AG04449 (cell line): ENCODE measurements around the gene ANXA4.
"Not testable (repeated sequence)": the region's sequence is repeated elsewhere in the genome, so short reads cannot be mapped to it uniquely, and the experiment has no call there.

Experiments
- CTCF ChIA-PET: fragments of 350-600 bp; formaldehyde crosslinking; extraction: SDS; loops from one replicate; lab custom pipeline; 2021; ENCODE audit warnings: antibody characterized with exemption; lab: Yijun Ruan, JAX
- POLR2A ChIA-PET: fragments of 400-600, 350-600 bp; formaldehyde crosslinking; extraction: SDS; loops from one replicate; lab custom pipeline; 2020; ENCODE audit warnings: antibody characterized with exemption, inconsistent platforms; lab: Yijun Ruan, JAX
- DNase-seq: peaks from one replicate; pipeline ENCODE4 v3.0.0-alpha.2; 2010; ENCODE audit warnings: low read depth, low spot score
- H3K4me3 ChIP-seq: 2 replicates; pipeline ENCODE4 v1.5.1; 2011; ENCODE audit warnings: low read depth, mild to moderate bottlenecking, control low read depth, low read length
- CTCF ChIP-seq: IDR thresholded peaks from one replicate; pipeline ENCODE4 v1.5.1; 2011; ENCODE audit warnings: mild to moderate bottlenecking, moderate library complexity, low read length, control low read depth, inconsistent platforms; ENCODE audit not compliant: insufficient read depth; ENCODE audit errors: missing control alignments

ANXA4 gene

DNA sequence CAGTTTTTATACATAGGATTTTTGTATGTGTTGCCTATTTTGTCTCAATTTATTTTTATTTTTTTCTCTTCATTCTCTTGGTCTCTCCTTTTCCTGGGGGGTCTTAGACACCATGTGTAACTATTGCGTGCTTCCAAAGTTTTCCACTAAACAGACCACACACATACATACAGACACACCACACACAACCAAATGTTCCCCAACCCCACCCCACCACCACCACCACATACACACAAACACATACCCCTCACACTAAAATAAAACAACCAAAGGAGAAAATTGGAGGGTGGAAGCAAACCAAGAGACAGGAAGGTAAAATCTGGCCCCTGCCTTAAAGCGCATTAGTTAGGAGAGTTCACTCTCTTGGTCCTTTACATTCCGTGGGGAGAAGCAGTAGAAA, 30.0 kb upstream of the ANXA4 start:
- no peak for TF ChIP-seq CTCF
- ChIA-PET CTCF (interaction anchor here (6.7 to 8.4 kb wide), 2 partner anchors 12 to 150 kb away, joined by 57 to 123 read pairs; no protein-coding TSS in a partner anchor), POLR2A (no interaction called here)
- H3K4me3 ChIP-seq = no peak overlapping the region
- no peak for DNase-seq

GRCh38 chr2:69714024-69714423, 27.9 kb upstream of the ANXA4 start:
- no peak overlapping the region for H3K4me3 ChIP-seq
- no peak for TF ChIP-seq CTCF
- POLR2A ChIA-PET = no interaction called here
- no peak for DNase-seq
- CTCF ChIA-PET = interaction anchor here (0.9 to 8.4 kb wide), 22 partner anchors 8 to 276 kb away, joined by 3 to 123 read pairs (median 4); partner anchors contain the start of genes AAK1 and NFU1

DNA sequence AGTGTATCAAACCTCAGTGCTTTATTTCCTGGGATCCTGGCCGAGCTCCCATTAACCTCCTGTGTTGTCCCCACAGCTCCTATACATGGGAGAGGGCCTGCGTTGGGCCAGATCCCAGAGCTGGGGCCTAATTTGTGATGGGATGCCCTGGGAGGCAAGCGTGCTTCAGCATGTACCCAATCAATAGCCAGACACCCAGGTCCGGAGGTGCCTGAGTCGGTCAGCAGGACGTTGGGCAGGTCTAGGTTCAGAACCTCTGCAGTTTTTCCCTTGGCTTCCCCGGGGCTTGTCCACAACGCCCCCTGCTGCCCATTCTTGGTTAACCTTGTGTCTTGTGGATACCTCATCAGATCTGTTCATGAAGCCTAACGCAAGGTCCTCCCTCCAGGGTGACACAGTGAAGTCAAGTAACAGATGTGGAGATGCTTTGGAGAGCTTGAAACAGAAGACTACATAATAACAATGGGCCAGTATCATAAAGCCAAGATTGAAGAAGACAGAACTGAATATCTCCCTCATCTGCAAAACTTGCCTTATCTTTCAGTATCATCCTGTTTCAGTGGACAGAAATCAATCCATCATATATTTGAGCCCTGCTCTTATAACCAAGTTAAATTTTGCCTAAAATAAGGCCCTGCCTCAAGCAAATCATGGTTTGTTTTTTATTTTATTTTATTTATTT, 27.3 kb upstream of the ANXA4 start:
- POLR2A ChIA-PET, DNase-seq, H3K4me3 ChIP-seq: not testable (repeated sequence)
- TF ChIP-seq CTCF = peak; percentile 73
- CTCF ChIA-PET = interaction anchor here (0.6 to 8.4 kb wide), 24 partner anchors 9 to 277 kb away, joined by 3 to 123 read pairs (median 4); partner anchors contain the start of gene NFU1

DNA sequence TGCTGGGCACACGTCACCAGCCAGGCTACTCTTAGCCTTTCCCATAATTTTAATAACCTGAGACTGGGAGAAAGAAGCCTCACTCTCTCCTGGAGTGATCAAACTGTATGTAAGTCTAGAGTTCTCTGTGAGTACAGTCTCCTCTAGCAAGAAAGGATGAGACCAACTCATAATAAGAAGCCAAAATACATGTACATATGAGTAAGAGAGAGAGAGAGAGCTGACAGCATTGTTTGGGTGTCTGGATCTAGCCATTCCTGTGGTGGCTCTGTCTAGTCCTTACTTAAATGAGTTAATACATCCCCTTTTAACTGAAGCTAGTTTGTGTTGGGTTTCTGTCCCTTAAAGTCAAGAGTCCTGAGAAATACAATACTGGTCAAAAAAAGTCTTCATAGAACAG, 26.0 kb upstream of the ANXA4 start:
- ChIA-PET CTCF (interaction anchor here (0.6 to 8.4 kb wide), 18 partner anchors 8 to 346 kb away, joined by 3 to 123 read pairs (median 3); partner anchors contain the start of gene NFU1), POLR2A (interaction anchor here (0.6 to 1.0 kb wide), 3 partner anchors 33 to 335 kb away, joined by 3 read pairs; no protein-coding TSS in a partner anchor)
- H3K4me3 ChIP-seq = no peak overlapping the region
- peak; percentile 71 for DNase-seq
- TF ChIP-seq CTCF = no peak

DNA sequence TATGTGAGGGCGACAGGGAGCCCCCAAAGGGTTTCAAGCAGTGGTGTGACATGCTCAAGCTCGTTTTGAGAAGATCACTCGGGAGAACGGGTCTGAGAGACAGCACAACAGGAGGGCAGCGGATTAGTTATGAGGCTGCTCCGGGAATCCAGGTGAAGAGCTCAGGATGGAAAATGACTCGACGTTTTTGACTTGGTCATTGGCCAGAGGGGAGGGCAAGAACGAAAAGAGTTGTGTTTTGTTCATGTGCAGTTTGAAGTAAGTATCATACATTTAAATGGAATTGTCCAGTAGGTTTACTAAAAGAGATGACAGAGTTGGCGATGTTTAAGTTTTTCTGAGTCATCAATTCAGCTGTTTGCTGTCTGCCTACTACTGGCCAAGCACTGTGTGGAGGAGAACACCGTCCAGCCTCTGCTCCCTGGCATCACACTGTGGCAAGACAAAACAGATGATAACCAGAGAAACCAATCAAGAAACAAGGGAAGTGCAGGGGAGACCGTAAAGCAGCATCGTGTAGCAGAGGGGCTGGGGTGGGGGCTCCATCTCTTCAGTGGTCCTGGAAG, 25.3 kb upstream of the ANXA4 start:
- no peak for DNase-seq
- CTCF ChIA-PET = interaction anchor here (0.8 to 8.4 kb wide), 19 partner anchors 8 to 346 kb away, joined by 3 to 123 read pairs (median 3); partner anchors contain the start of gene NFU1
- peak; percentile 4 for TF ChIP-seq CTCF
- POLR2A ChIA-PET = interaction anchor here (0.6 to 1.0 kb wide), 3 partner anchors 34 to 335 kb away, joined by 3 read pairs; no protein-coding TSS in a partner anchor
- no peak overlapping the region for H3K4me3 ChIP-seq

DNA sequence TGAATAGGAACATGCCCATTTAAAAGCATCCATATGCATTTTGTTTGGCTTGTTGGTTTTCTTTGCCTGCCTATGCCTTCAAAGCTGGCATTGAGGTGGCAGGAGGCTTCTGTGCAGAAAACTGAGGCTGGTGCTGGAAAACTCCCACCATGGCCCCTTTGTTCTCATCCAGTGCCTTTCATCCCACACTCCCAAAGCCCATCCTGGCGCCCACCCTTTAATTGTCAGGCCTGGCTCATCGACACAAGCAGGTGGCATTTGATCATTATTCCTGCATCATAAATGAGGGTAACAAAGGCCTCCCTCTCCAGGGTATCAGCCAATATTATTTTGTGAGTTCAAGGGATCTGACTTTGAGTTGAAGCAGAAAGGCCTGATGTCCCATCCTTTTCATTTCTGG, 24.7 kb upstream of the ANXA4 start:
- no peak for TF ChIP-seq CTCF
- no peak for DNase-seq
- ChIA-PET CTCF (interaction anchor here (0.8 to 8.4 kb wide), 13 partner anchors 7 to 347 kb away, joined by 3 to 123 read pairs (median 3); partner anchors contain the start of gene NFU1), POLR2A (no interaction called here)
- no peak overlapping the region for H3K4me3 ChIP-seq
